ENCODE measurements around the gene RHOD.

DNA sequence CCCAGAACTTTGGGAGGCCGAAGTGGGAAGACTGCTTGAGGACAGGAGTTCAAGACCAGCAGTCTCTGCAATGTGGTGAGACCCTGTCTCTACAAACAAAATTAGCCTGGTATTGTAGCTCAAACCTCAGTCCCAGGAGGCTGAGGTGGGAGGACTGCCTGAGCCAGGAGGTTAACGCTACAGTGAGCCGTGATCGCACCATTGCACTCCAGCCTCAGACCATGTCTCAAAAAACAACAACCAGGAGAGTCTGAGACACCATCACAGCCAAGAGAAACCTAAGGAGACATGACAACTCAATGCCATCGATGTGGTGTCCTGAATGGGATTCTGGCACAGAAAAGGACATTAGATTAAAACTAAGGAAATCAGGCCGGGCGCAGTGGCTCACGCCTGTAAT is 34.1 kb downstream of the RHOD start:
- TF ChIP-seq POLR2AphosphoS5 (IDR thresholded peaks at IDR 0.05) (no peak), POLR2A (IDR thresholded peaks at IDR 0.05) (no peak), EP300 (IDR thresholded peaks at IDR 0.05) (no peak)
- TF ChIP-seq, protein P1, sequence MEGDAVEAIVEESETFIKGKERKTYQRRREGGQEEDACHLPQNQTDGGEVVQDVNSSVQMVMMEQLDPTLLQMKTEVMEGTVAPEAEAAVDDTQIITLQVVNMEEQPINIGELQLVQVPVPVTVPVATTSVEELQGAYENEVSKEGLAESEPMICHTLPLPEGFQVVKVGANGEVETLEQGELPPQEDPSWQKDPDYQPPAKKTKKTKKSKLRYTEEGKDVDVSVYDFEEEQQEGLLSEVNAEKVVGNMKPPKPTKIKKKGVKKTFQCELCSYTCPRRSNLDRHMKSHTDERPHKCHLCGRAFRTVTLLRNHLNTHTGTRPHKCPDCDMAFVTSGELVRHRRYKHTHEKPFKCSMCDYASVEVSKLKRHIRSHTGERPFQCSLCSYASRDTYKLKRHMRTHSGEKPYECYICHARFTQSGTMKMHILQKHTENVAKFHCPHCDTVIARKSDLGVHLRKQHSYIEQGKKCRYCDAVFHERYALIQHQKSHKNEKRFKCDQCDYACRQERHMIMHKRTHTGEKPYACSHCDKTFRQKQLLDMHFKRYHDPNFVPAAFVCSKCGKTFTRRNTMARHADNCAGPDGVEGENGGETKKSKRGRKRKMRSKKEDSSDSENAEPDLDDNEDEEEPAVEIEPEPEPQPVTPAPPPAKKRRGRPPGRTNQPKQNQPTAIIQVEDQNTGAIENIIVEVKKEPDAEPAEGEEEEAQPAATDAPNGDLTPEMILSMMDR (IDR thresholded peaks at IDR 0.05), result no peak

Measured in sigmoid colon (tissue), 4 donors.